Stimulated activated CD4-positive, alpha-beta T cell treated with anti-CD3 and anti-CD28 coated beads, Interleukin-2, amount 100 ng/mL, for 4 hours (primary cell): ENCODE results near the gene MCU.

ENCODE experiments used
- DNase-seq: peaks from one replicate; pipeline ENCODE4 v3.0.0-alpha.2; 2020; ENCODE audit warnings: low read depth

The MCU gene

GRCh38 chr10:72846238-72846637 lies 154.3 kb downstream of the MCU start:
- DNase-seq: no peak

GRCh38 chr10:72847681-72848080 lies 155.7 kb downstream of the MCU start:
- DNase-seq: no peak

- no peak for DNase-seq
Observed at GRCh38 chr10:72850861-72851260, 158.9 kb downstream of the MCU start.

GRCh38 chr10:72851509-72851908 lies 159.6 kb downstream of the MCU start:
- no peak for DNase-seq

- DNase-seq: no peak
Observed at GRCh38 chr10:72852508-72852907, 160.6 kb downstream of the MCU start.

GRCh38 chr10:72855129-72855528 lies 163.2 kb downstream of the MCU start:
- DNase-seq: no peak

GRCh38 chr10:72855790-72856189 lies 163.8 kb downstream of the MCU start:
- no peak for DNase-seq

GRCh38 chr10:72858067-72858466 lies 166.1 kb downstream of the MCU start:
- no peak for DNase-seq

- no peak for DNase-seq
Observed at GRCh38 chr10:72862957-72863356, 171.0 kb downstream of the MCU start.

- DNase-seq: no peak
Observed at GRCh38 chr10:72875250-72876055, 183.5 kb downstream of the MCU start.

GRCh38 chr10:72879245-72879644 lies 187.3 kb downstream of the MCU start:
- no peak for DNase-seq

- no peak for DNase-seq
Observed at GRCh38 chr10:72881291-72881690, 189.3 kb downstream of the MCU start.

GRCh38 chr10:72883861-72884260 lies 191.9 kb downstream of the MCU start:
- no peak for DNase-seq

- no peak for DNase-seq
Observed at GRCh38 chr10:72885953-72886352, 194.0 kb downstream of the MCU start.

GRCh38 chr10:72886621-72887020 lies 194.7 kb downstream of the MCU start:
- no peak for DNase-seq

- no peak for DNase-seq
Observed at GRCh38 chr10:72887043-72887442, 195.1 kb downstream of the MCU start.

GRCh38 chr10:72888151-72888638 lies 196.3 kb downstream of the MCU start:
- DNase-seq: no peak

GRCh38 chr10:72889391-72889831 lies 197.5 kb downstream of the MCU start:
- DNase-seq: no peak

- DNase-seq: no peak
Observed at GRCh38 chr10:72890086-72890485, 198.1 kb downstream of the MCU start.

GRCh38 chr10:72893136-72893798 lies 201.3 kb downstream of the MCU start, which contains the start of gene OIT3:
TSS of gene OIT3 (plus strand) at chr10:72893739. CDS start at chr10:72893799, 60 bp downstream.
- no peak for DNase-seq

GRCh38 chr10:72895236-72895850 lies 203.4 kb downstream of the MCU start:
- no peak for DNase-seq

- no peak for DNase-seq
Observed at GRCh38 chr10:72898616-72899015, 206.7 kb downstream of the MCU start.

- no peak for DNase-seq
Observed at GRCh38 chr10:72899545-72899944, 207.6 kb downstream of the MCU start.
